Effector memory CD8-positive, alpha-beta T cell (primary cell): ENCODE results near the gene PDCL2.
"Not testable (repeated sequence)": the region's sequence is repeated elsewhere in the genome, so short reads cannot be mapped to it uniquely, and the experiment has no call there.

ENCODE experiments used
- ATAC-seq: fragments of 150-1000 bp; cut with Tn5 transposase; replicated peaks from 2 replicates; pipeline ENCODE4 v1.10.0; 2021; ENCODE audit warnings: mild to moderate bottlenecking, moderate library complexity
- DNase-seq, 3 experiments: peaks; one replicate each; pipeline ENCODE4 v3.0.0; 2021
- H3K27ac Mint-ChIP-seq, 2 donors: one replicate each; pipeline ENCODE4 v1.8.0; 2022; ENCODE audit warnings: mild to moderate bottlenecking in 2 of 2, mixed read lengths in 2 of 2, moderate library complexity in 2 of 2
- H3K27me3 Mint-ChIP-seq, 2 donors: one replicate each; pipeline ENCODE4 v1.8.0; 2022; ENCODE audit warnings: mixed read lengths in 2 of 2
- H3K36me3 Mint-ChIP-seq: one replicate; pipeline ENCODE4 v1.8.0; 2022; ENCODE audit warnings: mild to moderate bottlenecking, moderate library complexity, mixed read lengths; ENCODE audit not compliant: insufficient read depth
- H3K4me1 Mint-ChIP-seq, 2 donors: one replicate each; pipeline ENCODE4 v1.8.0; 2022; ENCODE audit warnings: low read depth in 2 of 2, mixed read lengths in 2 of 2
- H3K4me3 Mint-ChIP-seq, 2 donors: one replicate each; pipeline ENCODE4 v1.8.0; 2022; ENCODE audit warnings: mild to moderate bottlenecking in 2 of 2, mixed read lengths in 2 of 2, moderate library complexity in 2 of 2
- H3K9me3 Mint-ChIP-seq, 2 donors: one replicate each; pipeline ENCODE4 v1.8.0; 2022; ENCODE audit warnings: mixed read lengths in 2 of 2

The PDCL2 gene

GRCh38 chr4:55568905-55569504 is 23.0 kb downstream of the PDCL2 start:
- Mint-ChIP-seq H3K36me3 (no peaks in the 10 kb centered on the region), H3K4me1 (no peaks in the 10 kb centered on the region), H3K27ac (no peak overlapping the region), H3K4me3 (no peak overlapping the region), H3K9me3 (no peaks in the 10 kb centered on the region), H3K27me3 (no peaks in the 10 kb centered on the region)
- ATAC-seq, result no peak
- no peak for DNase-seq

- peak; percentile 35 for ATAC-seq
- H3K36me3 Mint-ChIP-seq, result no peaks in the 10 kb centered on the region
- peaks cover 0 to 3% of the 10 kb centered on the region in 2 donors for H3K4me1 Mint-ChIP-seq
- H3K9me3 Mint-ChIP-seq, result no peaks in the 10 kb centered on the region
- H3K27me3 Mint-ChIP-seq, result peaks cover 23 to 24% of the 10 kb centered on the region in 2 donors
- DNase-seq, result no peak
- H3K4me3 Mint-ChIP-seq, result no peak overlapping the region
- no peak overlapping the region for H3K27ac Mint-ChIP-seq
Observed at GRCh38 chr4:55561889-55562288, 30.2 kb downstream of the PDCL2 start.

- Mint-ChIP-seq H3K4me1 (peaks cover 0 to 3% of the 10 kb centered on the region in 2 donors), H3K27me3 (peaks cover 23 to 28% of the 10 kb centered on the region in 2 donors), H3K27ac (no peak overlapping the region), H3K4me3 (no peak overlapping the region), H3K9me3 (no peaks in the 10 kb centered on the region), H3K36me3 (no peaks in the 10 kb centered on the region)
- DNase-seq (no peak), ATAC-seq (no peak)
Observed at GRCh38 chr4:55560096-55560495, 31.9 kb downstream of the PDCL2 start.

DNA sequence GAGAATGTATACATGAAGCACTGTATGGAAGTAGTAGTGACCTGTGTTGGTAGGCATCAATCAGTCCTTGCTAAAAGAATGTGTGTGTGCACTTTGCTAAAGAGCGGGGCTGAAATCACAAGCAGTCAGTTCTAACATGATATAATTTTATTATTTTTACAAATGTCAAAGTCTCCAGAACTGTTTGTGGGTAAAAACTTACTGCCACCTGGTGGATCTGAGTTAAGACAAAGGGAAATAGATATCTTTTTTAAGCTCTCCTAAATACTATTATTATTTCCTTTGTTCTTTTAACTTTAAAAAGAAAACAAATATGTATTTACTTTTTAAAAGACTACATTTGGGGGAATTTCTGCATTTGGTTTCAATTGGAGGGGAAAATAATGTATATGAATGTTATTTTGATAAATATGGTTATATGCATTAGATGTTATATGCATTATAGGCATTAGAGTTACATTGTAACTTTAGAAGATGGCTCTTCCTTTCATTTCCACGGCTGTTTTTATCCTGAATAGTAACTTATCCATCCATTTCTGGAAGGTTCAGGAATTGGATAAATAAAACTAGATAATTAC is 37.5 kb downstream of the PDCL2 start:
- Mint-ChIP-seq H3K36me3 (no peaks in the 10 kb centered on the region), H3K4me3 (no peak overlapping the region), H3K9me3 (no peaks in the 10 kb centered on the region), H3K27me3 (peaks cover 23 to 26% of the 10 kb centered on the region in 2 donors), H3K27ac (no peak overlapping the region), H3K4me1 (peaks cover 0 to 5% of the 10 kb centered on the region in 2 donors)
- DNase-seq (peak in 1 of 3 experiments; percentile 5), ATAC-seq (peak; percentile 50)

DNA sequence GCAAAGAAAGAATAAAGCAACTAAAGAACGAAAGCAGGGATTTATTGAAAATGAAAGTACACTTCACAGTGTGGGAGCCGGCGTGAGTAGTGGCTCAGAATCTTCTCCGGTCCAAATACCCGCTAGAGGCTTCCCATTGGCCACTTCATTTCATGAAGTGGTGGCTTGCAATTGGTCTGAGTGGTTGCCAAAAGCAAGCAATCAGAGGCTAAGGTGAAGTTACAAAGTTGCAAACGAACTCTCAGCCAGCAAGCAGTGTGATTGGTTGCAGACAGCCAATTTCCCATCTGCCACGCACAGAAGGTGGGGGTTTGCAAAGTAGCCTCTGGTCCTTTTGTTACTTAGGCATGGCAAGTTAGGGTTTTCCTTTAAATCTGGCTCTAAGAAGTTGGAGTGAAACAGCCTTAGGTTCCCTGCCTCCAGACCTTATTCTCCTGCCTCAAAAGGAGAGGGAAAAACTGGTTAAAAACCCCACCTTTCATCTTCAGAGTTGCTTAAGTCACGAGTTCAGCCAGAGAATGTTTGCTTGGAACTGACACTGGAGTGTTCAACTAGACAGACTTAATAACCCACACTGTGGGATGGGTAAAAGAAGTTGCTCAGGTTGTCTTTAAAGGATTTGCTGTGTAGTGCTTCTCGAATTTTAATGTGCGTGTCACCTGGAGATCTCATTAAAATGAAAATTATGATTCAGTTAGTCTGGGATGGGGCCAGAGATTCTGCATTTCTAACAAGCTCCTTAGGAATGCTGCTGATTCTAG is 38.4 kb downstream of the PDCL2 start:
- Mint-ChIP-seq H3K36me3 (no peaks in the 10 kb centered on the region), H3K4me3 (peak overlapping the region; percentile 50 to 63), H3K27me3 (peaks cover 17 to 21% of the 10 kb centered on the region in 2 donors), H3K4me1 (peaks cover 0 to 5% of the 10 kb centered on the region in 2 donors), H3K27ac (no peak overlapping the region), H3K9me3 (no peaks in the 10 kb centered on the region)
- DNase-seq, result peak in 1 of 3 experiments; percentile 14
- ATAC-seq, result peak; percentile 84

DNA sequence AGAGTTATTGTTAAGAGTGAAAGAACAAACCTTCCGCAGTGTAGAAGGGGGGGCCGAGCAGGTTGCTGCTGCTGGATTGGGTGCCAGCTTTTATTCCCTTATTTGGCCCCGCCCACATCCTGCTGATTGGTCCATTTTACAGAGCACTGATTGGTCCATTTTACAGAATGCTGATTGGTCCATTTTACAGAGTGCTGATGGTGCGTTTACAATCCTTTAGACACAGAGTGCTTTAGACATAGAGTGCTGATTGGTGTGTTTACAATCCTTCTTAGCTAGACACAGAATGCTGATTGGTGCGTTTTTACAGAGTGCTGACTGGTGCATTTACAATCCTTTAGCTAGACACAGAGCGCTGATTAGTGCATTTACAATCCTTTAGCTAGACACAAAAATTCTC is 40.1 kb downstream of the PDCL2 start:
- H3K27ac Mint-ChIP-seq, ATAC-seq, H3K4me3 Mint-ChIP-seq, H3K36me3 Mint-ChIP-seq, H3K27me3 Mint-ChIP-seq, DNase-seq, H3K9me3 Mint-ChIP-seq: not testable (repeated sequence)
- peaks cover 9 to 10% of the 10 kb centered on the region in 2 donors for H3K4me1 Mint-ChIP-seq

DNA sequence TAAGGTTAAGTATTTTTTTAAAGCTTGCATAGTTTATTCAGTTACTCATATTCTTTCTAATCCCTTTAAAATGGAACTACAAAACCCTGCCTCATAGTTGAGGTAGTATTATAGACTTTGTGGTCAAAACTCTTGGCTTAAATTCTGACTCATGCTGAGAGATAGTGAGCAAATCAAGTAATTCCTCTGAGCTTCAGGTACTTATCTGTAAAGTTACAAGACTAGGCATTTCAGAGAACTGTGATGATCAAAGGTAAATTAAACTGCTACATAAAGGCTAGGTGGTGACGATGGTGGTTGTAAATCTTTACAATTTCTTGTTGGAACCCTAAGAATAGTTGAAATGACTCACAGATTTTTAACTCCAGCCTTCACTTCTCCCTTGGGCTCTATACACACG is 42.2 kb downstream of the PDCL2 start:
- H3K27ac Mint-ChIP-seq, result no peak overlapping the region
- peaks cover 0 to 2% of the 10 kb centered on the region in 2 donors for H3K27me3 Mint-ChIP-seq
- peaks cover 7% of the 10 kb centered on the region for H3K36me3 Mint-ChIP-seq
- H3K4me1 Mint-ChIP-seq, result peaks cover 10 to 11% of the 10 kb centered on the region in 2 donors
- no peak overlapping the region for H3K4me3 Mint-ChIP-seq
- DNase-seq, result no peak
- no peaks in the 10 kb centered on the region for H3K9me3 Mint-ChIP-seq
- ATAC-seq, result no peak

GRCh38 chr4:55547918-55548317 is 44.1 kb downstream of the PDCL2 start:
- ATAC-seq (no peak), DNase-seq (no peak)
- peak overlapping the region; percentile 90 to 92 for H3K27ac Mint-ChIP-seq
- no peaks in the 10 kb centered on the region for H3K27me3 Mint-ChIP-seq
- peaks cover 7% of the 10 kb centered on the region for H3K36me3 Mint-ChIP-seq
- peak overlapping the region; percentile 90 to 93 for H3K4me3 Mint-ChIP-seq
- peaks cover 24 to 26% of the 10 kb centered on the region in 2 donors for H3K4me1 Mint-ChIP-seq
- H3K9me3 Mint-ChIP-seq, result no peaks in the 10 kb centered on the region

GRCh38 chr4:55547466-55547770 is 44.6 kb downstream of the PDCL2 start:
- H3K9me3 Mint-ChIP-seq, result no peaks in the 10 kb centered on the region
- H3K4me1 Mint-ChIP-seq, result peaks cover 25 to 27% of the 10 kb centered on the region in 2 donors
- no peaks in the 10 kb centered on the region for H3K27me3 Mint-ChIP-seq

DNA sequence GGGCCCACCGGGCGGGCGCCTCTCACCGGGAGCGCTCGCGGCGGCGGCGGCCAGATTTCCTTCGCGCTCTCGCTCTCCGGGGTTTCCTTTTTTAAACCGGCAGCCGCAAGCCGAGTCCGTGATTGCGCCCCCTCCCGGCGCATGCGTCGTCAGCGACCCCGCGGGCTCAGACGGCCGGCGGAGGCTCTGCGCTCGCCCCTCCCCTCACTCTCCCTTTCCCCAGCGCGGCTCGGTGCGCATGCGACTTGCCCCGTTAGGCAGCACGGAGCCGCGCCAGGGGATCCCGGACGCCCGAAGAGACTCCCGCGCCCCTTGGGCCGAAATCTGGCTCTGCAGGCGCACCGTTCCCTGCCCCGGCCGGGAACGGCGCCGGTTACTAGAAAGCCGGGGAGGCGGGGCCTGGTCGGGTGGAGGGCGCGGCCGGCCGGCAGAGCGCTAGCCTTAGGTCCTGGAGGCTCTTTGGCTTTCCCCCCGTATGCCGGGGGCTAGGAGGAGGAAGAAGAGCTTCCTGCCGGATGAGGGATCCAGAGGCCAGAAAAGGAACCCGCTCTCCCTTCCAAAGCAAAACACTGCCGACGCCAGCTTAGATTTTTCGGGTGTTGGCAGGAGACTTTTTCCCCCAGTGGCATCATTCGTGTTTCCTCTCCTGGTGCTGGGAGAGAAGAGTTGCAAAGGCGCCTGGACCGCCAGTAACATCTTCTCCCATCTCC is 45.1 kb downstream of the PDCL2 start, which contains the start of gene CLOCK:
CLOCK (minus strand) TSS at position 154 of the 710 bp plus-strand sequence. CDS start 64,124 bp downstream, outside the sequence.
- Mint-ChIP-seq H3K27me3 (no peaks in the 10 kb centered on the region), H3K9me3 (no peaks in the 10 kb centered on the region), H3K27ac (peak within 1 kb of the TSS; percentile 90 to 92), H3K4me1 (peaks cover 27% of the 10 kb centered on the region in 2 donors), H3K4me3 (peak within 1 kb of the TSS; percentile 90 to 93), H3K36me3 (peaks cover 7% of the 10 kb centered on the region)
- DNase-seq, result peak; percentile 77 to 83 (median 82)
- peak; percentile 63 for ATAC-seq

More at GRCh38 chr4:55547466-55547770, 44.6 kb downstream of the PDCL2 start:
- Mint-ChIP-seq H3K4me3 (peak overlapping the region; percentile 90 to 93), H3K36me3 (peaks cover 7% of the 10 kb centered on the region), H3K27ac (peak overlapping the region; percentile 90 to 92)
- DNase-seq (no peak), ATAC-seq (no peak)

GRCh38 chr4:55546506-55546755 is 45.6 kb downstream of the PDCL2 start:
- Mint-ChIP-seq H3K27me3 (no peaks in the 10 kb centered on the region), H3K4me1 (peaks cover 27 to 32% of the 10 kb centered on the region in 2 donors), H3K4me3 (peak overlapping the region; percentile 90 to 93), H3K9me3 (no peaks in the 10 kb centered on the region), H3K27ac (peak overlapping the region; percentile 90 to 92), H3K36me3 (peaks cover 7% of the 10 kb centered on the region)
- DNase-seq, result no peak
- ATAC-seq, result no peak

DNA sequence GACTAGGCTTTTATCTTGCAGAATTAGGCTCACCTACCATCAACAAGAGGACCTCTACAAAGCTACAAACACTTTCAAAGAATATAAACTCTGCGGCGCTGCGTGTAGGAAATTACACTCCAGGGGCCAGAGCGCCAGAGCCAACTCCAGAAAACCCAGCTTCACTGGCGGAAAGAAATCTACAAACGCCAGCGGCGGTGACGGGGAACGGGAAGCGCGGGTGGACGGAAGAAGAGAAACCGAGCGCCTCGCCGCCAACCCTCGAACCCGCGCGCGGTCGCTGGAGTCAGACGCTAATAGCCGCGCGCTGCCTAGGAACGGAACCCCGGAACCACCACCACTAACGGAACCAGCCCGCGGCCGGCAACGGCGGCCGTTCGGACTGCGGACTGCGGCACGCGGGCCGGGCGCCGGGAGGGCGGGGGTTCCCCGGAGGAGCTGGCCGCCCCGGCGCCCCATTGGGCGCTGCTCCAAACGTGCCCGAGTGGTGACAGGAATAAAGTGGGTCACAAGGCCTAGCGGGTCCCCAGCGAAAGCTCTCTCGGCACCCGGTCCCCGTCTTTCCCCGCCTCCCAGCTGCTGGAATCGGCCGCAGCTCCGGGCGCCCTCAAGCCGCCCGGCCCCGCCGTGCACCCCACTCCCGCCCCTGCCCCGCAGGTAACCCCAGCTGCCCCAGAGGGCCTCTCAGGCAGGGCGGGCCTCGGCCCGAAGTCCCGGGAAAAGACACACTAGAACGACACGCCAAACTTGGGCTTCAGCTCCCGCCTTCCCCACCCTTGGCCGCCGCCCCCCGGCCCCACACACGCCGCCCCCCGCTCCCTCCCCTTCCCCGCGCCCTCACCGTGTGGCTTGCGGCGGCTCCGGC is 46.2 kb downstream of the PDCL2 start:
- Mint-ChIP-seq H3K4me1 (peaks cover 27 to 35% of the 10 kb centered on the region in 2 donors), H3K9me3 (no peaks in the 10 kb centered on the region), H3K4me3 (peak overlapping the region; percentile 90 to 93), H3K27ac (peak overlapping the region; percentile 90 to 92), H3K36me3 (peaks cover 7% of the 10 kb centered on the region), H3K27me3 (no peaks in the 10 kb centered on the region)
- ATAC-seq (peak; percentile 65), DNase-seq (peak; percentile 50 to 63 (median 61))

DNA sequence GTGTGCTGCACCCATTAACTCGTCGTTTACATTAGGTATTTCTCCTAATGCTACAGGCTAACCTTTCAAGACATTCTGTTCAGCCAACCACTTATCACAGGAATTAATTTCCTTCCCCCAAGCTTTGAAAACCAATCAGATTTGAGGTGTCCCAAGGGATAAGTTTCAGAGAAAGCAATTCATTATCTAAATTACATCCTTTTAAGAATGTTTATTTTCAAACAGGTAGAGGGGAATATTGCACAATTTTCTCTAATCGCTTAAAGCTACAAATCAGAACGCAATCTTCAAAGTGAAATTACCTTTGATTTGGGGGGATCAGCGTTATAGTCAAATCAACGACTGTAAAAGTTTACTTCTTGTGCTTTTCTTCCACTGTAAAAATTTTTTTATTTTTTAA is 46.9 kb downstream of the PDCL2 start:
- H3K4me3 Mint-ChIP-seq, result peak overlapping the region; percentile 90 to 93
- no peaks in the 10 kb centered on the region for H3K9me3 Mint-ChIP-seq
- DNase-seq, result no peak
- ATAC-seq, result no peak
- H3K27me3 Mint-ChIP-seq, result no peaks in the 10 kb centered on the region
- H3K27ac Mint-ChIP-seq, result peak overlapping the region; percentile 90 to 92
- peaks cover 7% of the 10 kb centered on the region for H3K36me3 Mint-ChIP-seq
- peaks cover 27 to 39% of the 10 kb centered on the region in 2 donors for H3K4me1 Mint-ChIP-seq
